HEK293 (cell line): ENCODE data around the gene C8G.

Experiments used
- CTCF ChIP-seq: fragments of 450-650 bp; formaldehyde crosslinking; IDR thresholded peaks from 2 replicates; pipeline ENCODE4 v1.5.1; 2016; ENCODE audit warnings: missing biosample characterization, missing genetic modification characterization
- GFI1B ChIP-seq: fragments of 450-650 bp; formaldehyde crosslinking; IDR thresholded peaks from 2 replicates; pipeline ENCODE4 v1.5.1; 2016; ENCODE audit warnings: missing biosample characterization, missing genetic modification characterization
- SP2 ChIP-seq: fragments of 450-650 bp; formaldehyde crosslinking; IDR thresholded peaks from 2 replicates; pipeline ENCODE4 v1.5.1; 2016; ENCODE audit warnings: missing biosample characterization, missing genetic modification characterization
- ZFP3 ChIP-seq: fragments of 450-650 bp; formaldehyde crosslinking; IDR thresholded peaks from 2 replicates; pipeline ENCODE4 v1.5.1; 2016; ENCODE audit warnings: low read depth, missing biosample characterization, missing genetic modification characterization
- ZNF274 ChIP-seq, 2 experiments: fragments of 200-500 bp in 1 of 2; fragments of 450-650 bp in 1 of 2; sonication (Bioruptor generic) in 1 of 2; formaldehyde crosslinking in 1 of 2; IDR thresholded peaks; 2 replicates each; pipeline versions ENCODE4 v1.5.1 to v1.6.1; 2014 to 2016; ENCODE audit warnings: borderline replicate concordance in 1 of 2, inconsistent platforms in 1 of 2, low read length in 1 of 2, missing biosample characterization in 1 of 2, missing genetic modification characterization in 1 of 2
- ZNF292 ChIP-seq: fragments of 450-650 bp; formaldehyde crosslinking; IDR thresholded peaks from 2 replicates; pipeline ENCODE4 v1.5.1; 2016; ENCODE audit warnings: low read depth, missing biosample characterization, missing genetic modification characterization, borderline replicate concordance
- ZNF391 ChIP-seq: fragments of 450-650 bp; formaldehyde crosslinking; IDR thresholded peaks from 2 replicates; pipeline ENCODE4 v1.5.1; 2016; ENCODE audit warnings: low read depth, missing biosample characterization, missing genetic modification characterization, borderline replicate concordance
- ZNF416 ChIP-seq: fragments of 450-650 bp; formaldehyde crosslinking; IDR thresholded peaks from 2 replicates; pipeline ENCODE4 v1.5.1; 2016; ENCODE audit warnings: missing biosample characterization, missing genetic modification characterization
- ZNF624 ChIP-seq: fragments of 450-650 bp; formaldehyde crosslinking; IDR thresholded peaks from 2 replicates; pipeline ENCODE4 v1.5.1; 2017; ENCODE audit warnings: missing biosample characterization, missing genetic modification characterization
- ZNF776 ChIP-seq: fragments of 450-650 bp; formaldehyde crosslinking; IDR thresholded peaks from 2 replicates; pipeline ENCODE4 v1.5.0; 2017; ENCODE audit warnings: missing biosample characterization, missing genetic modification characterization, borderline replicate concordance
- TF ChIP-seq, protein P1 (sequence below): fragments of 450-650 bp; formaldehyde crosslinking; IDR thresholded peaks from 2 replicates; pipeline ENCODE4 v1.5.1; 2016; ENCODE audit warnings: missing biosample characterization, missing genetic modification characterization

DNA sequence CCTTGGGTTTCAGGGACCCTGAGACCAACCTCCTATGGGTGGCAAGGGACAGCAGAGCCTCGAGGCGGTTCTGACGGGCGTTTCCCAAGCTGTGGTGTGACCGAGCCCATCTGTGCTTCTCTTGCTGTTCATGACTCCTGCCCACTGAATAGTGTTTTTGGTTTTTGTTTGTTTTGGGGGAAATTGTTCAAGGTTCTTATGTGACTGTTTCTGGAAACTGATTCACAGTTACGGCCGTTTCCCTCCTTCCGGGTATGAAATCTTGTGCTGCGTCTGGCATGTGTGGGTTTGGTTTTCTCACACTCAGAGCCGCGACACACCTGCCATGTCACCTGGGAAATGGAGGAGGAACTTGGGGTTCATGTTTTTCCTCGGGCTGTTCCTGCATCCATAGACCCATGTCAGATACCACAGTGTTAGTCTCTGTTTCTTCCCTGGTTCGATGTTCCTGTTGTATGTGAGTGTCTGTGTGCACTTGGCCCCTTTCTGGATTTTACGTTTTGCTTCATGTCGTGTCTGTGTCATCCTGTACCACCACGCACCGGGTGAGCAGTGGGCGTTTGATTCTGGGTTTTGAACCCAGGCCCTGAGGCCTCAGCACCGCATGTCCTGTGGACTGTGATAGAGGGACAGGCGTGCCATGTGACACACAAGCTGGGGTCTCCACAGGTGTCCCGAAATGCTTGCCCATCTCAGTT, 29.3 kb upstream of the C8G start:
- TF ChIP-seq ZFP3 (tag by site-specific recombination) (no peak), ZNF776 (tag by site-specific recombination) (no peak), CTCF (tag by site-specific recombination) (no peak), ZNF292 (tag by site-specific recombination) (no peak), ZNF391 (tag by site-specific recombination) (no peak), ZNF274 (IDR thresholded peaks at IDR 0.05; ENCODE audit: low read length) (no peak), ZNF274 (tag by site-specific recombination; IDR thresholded peaks at IDR 0.05; ENCODE audit: borderline replicate concordance) (no peak), SP2 (tag by site-specific recombination) (no peak), ZNF416 (tag by site-specific recombination) (no peak), GFI1B (tag by site-specific recombination) (no peak), ZNF624 (tag by site-specific recombination) (no peak)
- TF ChIP-seq, protein P1, sequence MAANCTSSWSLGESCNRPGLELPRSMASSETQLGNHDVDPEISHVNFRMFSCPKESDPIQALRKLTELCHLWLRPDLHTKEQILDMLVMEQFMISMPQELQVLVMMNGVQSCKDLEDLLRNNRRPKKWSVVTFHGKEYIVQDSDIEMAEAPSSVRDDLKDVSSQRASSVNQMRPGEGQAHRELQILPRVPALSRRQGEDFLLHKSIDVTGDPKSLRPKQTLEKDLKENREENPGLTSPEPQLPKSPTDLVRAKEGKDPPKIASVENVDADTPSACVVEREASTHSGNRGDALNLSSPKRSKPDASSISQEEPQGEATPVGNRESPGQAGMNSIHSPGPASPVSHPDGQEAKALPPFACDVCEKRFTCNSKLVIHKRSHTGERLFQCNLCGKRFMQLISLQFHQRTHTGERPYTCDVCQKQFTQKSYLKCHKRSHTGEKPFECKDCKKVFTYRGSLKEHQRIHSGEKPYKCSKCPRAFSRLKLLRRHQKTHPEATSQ (tag by site-specific recombination), result no peak
